H9 (cell line): Measurements from ENCODE around the gene ARHGAP9. TPM values are rescaled to one million over a fixed set of nuclear protein-coding genes. Genes with fewer than 3 reads are reported as not detected.

Source experiments
- DNase-seq: peaks from one replicate; pipeline ENCODE4 v3.0.0-alpha.2; 2017
- H2AFZ ChIP-seq: one replicate; pipeline ENCODE4 v1.6.1; 2013; ENCODE audit warnings: mild to moderate bottlenecking, low read length, control low read depth, moderate library complexity
- H2AK5ac ChIP-seq: 2 replicates; pipeline ENCODE4 v1.6.1; 2013; ENCODE audit warnings: low read length, control low read depth, mixed read lengths; ENCODE audit not compliant: insufficient read length
- H2BK120ac ChIP-seq: one replicate; pipeline ENCODE4 v1.6.1; 2013; ENCODE audit warnings: low read depth, mild to moderate bottlenecking, low read length, control low read depth, inconsistent platforms; ENCODE audit not compliant: poor library complexity, severe bottlenecking
- H2BK12ac ChIP-seq: 2 replicates; pipeline ENCODE4 v1.6.1; 2013; ENCODE audit warnings: low read length, control low read depth, mixed read lengths, low read depth; ENCODE audit not compliant: insufficient read length
- H2BK15ac ChIP-seq: 2 replicates; pipeline ENCODE4 v1.6.1; 2013; ENCODE audit warnings: low read depth, low read length, control low read depth
- H2BK20ac ChIP-seq: one replicate; pipeline ENCODE4 v1.6.1; 2013; ENCODE audit warnings: low read depth, mild to moderate bottlenecking, low read length, control low read depth, inconsistent platforms; ENCODE audit not compliant: poor library complexity, severe bottlenecking
- H2BK5ac ChIP-seq: 2 replicates; pipeline ENCODE4 v1.6.1; 2013; ENCODE audit warnings: low read length, control low read depth, mixed read lengths; ENCODE audit not compliant: insufficient read length
- H3K14ac ChIP-seq: 2 replicates; pipeline ENCODE4 v1.6.1; 2013; ENCODE audit warnings: low read length, control low read depth; ENCODE audit not compliant: insufficient read depth
- H3K18ac ChIP-seq: 2 replicates; pipeline ENCODE4 v1.6.1; 2013; ENCODE audit warnings: low read depth, mild to moderate bottlenecking, mixed read lengths, low read length, control low read depth; ENCODE audit not compliant: insufficient read length
- H3K23ac ChIP-seq: 2 replicates; pipeline ENCODE4 v1.6.1; 2013; ENCODE audit warnings: low read length, control low read depth, mixed read lengths, low read depth; ENCODE audit not compliant: insufficient read length
- H3K23me2 ChIP-seq: 2 replicates; pipeline ENCODE4 v1.6.1; 2013; ENCODE audit warnings: low read depth, mild to moderate bottlenecking, mixed read lengths, low read length, control low read depth; ENCODE audit not compliant: insufficient read length, poor library complexity, severe bottlenecking
- H3K27ac ChIP-seq: 2 replicates; pipeline ENCODE4 v1.5.1; 2013; ENCODE audit warnings: low read length, control low read depth, mixed read lengths, low read depth; ENCODE audit not compliant: insufficient read length
- H3K27me3 ChIP-seq: 2 replicates; pipeline ENCODE4 v1.6.1; 2013; ENCODE audit warnings: low read length, control low read depth, inconsistent platforms; ENCODE audit not compliant: insufficient read depth
- H3K4ac ChIP-seq: 2 replicates; pipeline ENCODE4 v1.6.1; 2013; ENCODE audit warnings: low read depth, mild to moderate bottlenecking, control low read depth, inconsistent platforms, low read length, moderate library complexity
- H3K4me1 ChIP-seq: 2 replicates; pipeline ENCODE4 v1.6.1; 2013; ENCODE audit warnings: low read length, control low read depth, inconsistent platforms; ENCODE audit not compliant: insufficient read depth
- H3K4me2 ChIP-seq: 2 replicates; pipeline ENCODE4 v1.6.1; 2013; ENCODE audit warnings: low read length, control low read depth, mixed read lengths; ENCODE audit not compliant: insufficient read length, insufficient read depth
- H3K56ac ChIP-seq: 2 replicates; pipeline ENCODE4 v1.6.1; 2013; ENCODE audit warnings: low read depth, mild to moderate bottlenecking, mixed read lengths, low read length, control low read depth; ENCODE audit not compliant: insufficient read length
- H3K79me1 ChIP-seq: 2 replicates; pipeline ENCODE4 v1.6.1; 2013; ENCODE audit warnings: low read depth, mild to moderate bottlenecking, moderate library complexity, low read length, control low read depth, inconsistent platforms; ENCODE audit not compliant: insufficient read depth, poor library complexity, severe bottlenecking
- H3K79me2 ChIP-seq: 2 replicates; pipeline ENCODE4 v1.6.1; 2013; ENCODE audit warnings: low read length, control low read depth, inconsistent platforms; ENCODE audit not compliant: insufficient read depth
- H3K9ac ChIP-seq: 2 replicates; pipeline ENCODE4 v1.6.1; 2013; ENCODE audit warnings: low read length, control low read depth, mixed read lengths; ENCODE audit not compliant: insufficient read length; ENCODE audit errors: extremely low read depth
- H3K9me3 ChIP-seq: one replicate; pipeline ENCODE4 v1.6.1; 2013; ENCODE audit warnings: low read depth, low read length, inconsistent platforms; ENCODE audit not compliant: control insufficient read depth
- H3T11ph ChIP-seq: one replicate; pipeline ENCODE4 v1.6.1; 2013; ENCODE audit warnings: mild to moderate bottlenecking, low read length, control low read depth, inconsistent platforms
- H4K20me1 ChIP-seq: one replicate; pipeline ENCODE4 v1.6.1; 2013; ENCODE audit not compliant: control insufficient read depth, insufficient read length, insufficient read depth
- H4K5ac ChIP-seq: 2 replicates; pipeline ENCODE4 v1.6.1; 2013; ENCODE audit warnings: low read depth, mild to moderate bottlenecking, mixed read lengths, low read length, control low read depth; ENCODE audit not compliant: insufficient read length
- H4K8ac ChIP-seq: replicated peaks from 2 replicates; pipeline ENCODE4 v1.6.1; 2013; ENCODE audit warnings: low read length, control low read depth, mixed read lengths, low read depth; ENCODE audit not compliant: insufficient read length
- H4K91ac ChIP-seq: 2 replicates; pipeline ENCODE4 v1.6.1; 2013; ENCODE audit warnings: low read depth, mild to moderate bottlenecking, moderate library complexity, mixed read lengths, low read length, control low read depth; ENCODE audit not compliant: insufficient read length
- H3K27ac Mint-ChIP-seq, 3 experiments: 2 replicates in 2 of 3; 3 replicates in 1 of 3; pipeline ENCODE4 v1.8.0; 2020 to 2021; ENCODE audit warnings: mixed read lengths in 3 of 3, mild to moderate bottlenecking in 1 of 3, moderate library complexity in 1 of 3
- H3K27me3 Mint-ChIP-seq: 2 replicates; pipeline ENCODE4 v1.8.0; 2021; ENCODE audit warnings: low read depth, mild to moderate bottlenecking, moderate library complexity, mixed read lengths
- H3K36me3 Mint-ChIP-seq, 3 experiments: 2 replicates in 2 of 3; 3 replicates in 1 of 3; pipeline ENCODE4 v1.8.0; 2020 to 2021; ENCODE audit warnings: low read depth in 3 of 3, mixed read lengths in 3 of 3; ENCODE audit not compliant: insufficient read depth in 1 of 3
- H3K4me1 Mint-ChIP-seq, 2 experiments: 2 replicates each; pipeline ENCODE4 v1.8.0; 2020; ENCODE audit warnings: mixed read lengths in 2 of 2
- H3K4me3 Mint-ChIP-seq, 2 experiments: 2 replicates in 1 of 2; 3 replicates in 1 of 2; pipeline ENCODE4 v1.8.0; 2020 to 2021; ENCODE audit warnings: mild to moderate bottlenecking in 2 of 2, mixed read lengths in 2 of 2, moderate library complexity in 1 of 2
- H3K9me3 Mint-ChIP-seq, 2 experiments: 2 replicates in 1 of 2; 3 replicates in 1 of 2; pipeline ENCODE4 v1.8.0; 2020; ENCODE audit warnings: mild to moderate bottlenecking in 2 of 2, mixed read lengths in 2 of 2, moderate library complexity in 1 of 2
- CTCF ChIP-seq: fragments of 200-600 bp; sonication (generic); conservative IDR thresholded peaks from 3 replicates; pipeline ENCODE4 v1.8.0; 2021; ENCODE audit warnings: antibody characterized with exemption, mild to moderate bottlenecking
- WGBS: extraction: QIAGEN DNeasy Blood & Tissue Kit; methylation state at CpG from one replicate; pipeline ENCODE4 v1.1.7; 2013; ENCODE audit warnings: missing lambda C conversion rate, low lambda C conversion rate, mixed read lengths; ENCODE audit not compliant: insufficient read length; ENCODE audit errors: extremely low coverage; 5-methylcytosine and 5-hydroxymethylcytosine counted together
- total RNA-seq: library from RNA; stranded (reverse); gene quantifications from 2 replicates; pipeline ENCODE4 v1.2.1, GENCODE V29; 2021

The ARHGAP9 gene
- total RNA-seq, 1 experiment from 2014 or later = 3.7 TPM

DNA sequence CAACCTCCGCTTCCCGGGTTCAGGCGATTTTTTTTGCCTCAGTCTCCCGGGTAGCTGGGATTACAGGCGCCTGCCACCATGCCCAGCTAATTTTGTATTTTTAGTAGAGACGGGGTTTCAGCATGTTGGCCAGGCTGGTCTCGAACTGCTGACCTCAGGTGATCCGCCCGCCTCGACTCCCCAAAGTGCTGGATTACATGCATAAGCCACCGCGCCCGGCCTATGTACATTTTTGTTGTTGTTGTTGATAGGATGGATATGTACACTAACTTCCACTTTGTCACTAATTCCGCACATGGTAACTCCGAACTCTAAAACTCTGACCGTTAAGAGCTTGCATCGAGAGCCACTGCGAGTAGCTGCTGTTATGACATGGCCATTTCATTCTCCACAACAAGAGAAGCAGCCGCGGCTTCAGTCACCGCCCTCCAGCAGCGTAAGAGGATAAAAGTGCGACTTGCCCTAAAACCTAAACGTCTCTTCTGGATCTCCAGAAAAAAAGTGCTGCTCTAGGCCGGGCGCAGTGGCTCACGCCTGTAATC lies 7.5 kb upstream of the ARHGAP9 start:
- H2BK5ac ChIP-seq = no peak overlapping the region
- H3K4ac ChIP-seq = no peak overlapping the region
- H3K79me1 ChIP-seq = no peaks in the 10 kb centered on the region
- no peak overlapping the region for H2BK20ac ChIP-seq
- no peak overlapping the region for H3T11ph ChIP-seq
- H4K5ac ChIP-seq = no peak overlapping the region
- H4K8ac ChIP-seq = no peak overlapping the region
- TF ChIP-seq CTCF = no peak
- no peak overlapping the region for H2AFZ ChIP-seq
- Mint-ChIP-seq H3K9me3 (peaks cover 0 to 2% of the 10 kb centered on the region in 2 experiments; a peak in 1 of 5 replicates), H3K36me3 (peaks cover 38 to 43% (median 39%) of the 10 kb centered on the region in 3 experiments), H3K4me1 (peaks cover 14% of the 10 kb centered on the region in 2 experiments), H3K27me3 (no peaks in the 10 kb centered on the region), H3K4me3 (peak overlapping the region; percentile 96 to 97), H3K27ac (no peak overlapping the region)
- no peak overlapping the region for H3K27ac ChIP-seq
- no CpG with 5 or more reads among the region's 27 CpGs for WGBS
- H3K4me2 ChIP-seq = no peak overlapping the region
- no peak overlapping the region for H3K14ac ChIP-seq
- no peaks in the 10 kb centered on the region for H3K27me3 ChIP-seq
- H4K20me1 ChIP-seq = no peaks in the 10 kb centered on the region
- H2BK12ac ChIP-seq = no peak overlapping the region
- no peak overlapping the region for H4K91ac ChIP-seq
- peaks cover 2% of the 10 kb centered on the region; the same call in 1 of the 2 replicates for H3K4me1 ChIP-seq
- H3K23ac ChIP-seq = no peak overlapping the region
- no peaks in the 10 kb centered on the region for H3K9me3 ChIP-seq
- no peak overlapping the region for H2BK120ac ChIP-seq
- no peak overlapping the region for H3K56ac ChIP-seq
- H3K9ac ChIP-seq = no peak overlapping the region
- DNase-seq = no peak
- no peak overlapping the region for H2BK15ac ChIP-seq
- no peak overlapping the region for H2AK5ac ChIP-seq
- peaks cover 8% of the 10 kb centered on the region; the same call in 1 of the 2 replicates for H3K79me2 ChIP-seq
- peaks cover 5% of the 10 kb centered on the region for H3K23me2 ChIP-seq
- H3K18ac ChIP-seq = no peak overlapping the region
